WTC11 (cell line): Measurements from ENCODE around the gene APOOL. TPM values are rescaled to one million over a fixed set of nuclear protein-coding genes. Genes with fewer than 3 reads are reported as not detected.
"Not testable (repeated sequence)": the region's sequence is repeated elsewhere in the genome, so short reads cannot be mapped to it uniquely, and the experiment has no call there.

ENCODE experiments used
- ATAC-seq: fragments of 200-7000 bp; cut with Tn5 transposase; 2 replicates; pipeline ENCODE4 v1.10.0; 2021; ENCODE audit warnings: mild to moderate bottlenecking, moderate library complexity
- CTCF ChIA-PET: fragments of 300-600 bp; sonication (Branson Sonifier 250); formaldehyde crosslinking; loops from one replicate; lab custom pipeline; 2021; ENCODE audit warnings: antibody characterized with exemption; lab: Charles Lee
- POLR2A ChIA-PET: fragments of 350-600 bp; sonication (Branson Sonifier 250); formaldehyde crosslinking; loops from one replicate; lab custom pipeline; 2021; ENCODE audit warnings: antibody characterized with exemption; lab: Charles Lee
- DNase-seq: peaks from one replicate; pipeline ENCODE4 v3.0.0; 2021; ENCODE audit warnings: low spot score
- H3K27ac Mint-ChIP-seq: 2 replicates; pipeline ENCODE4 v1.8.0; 2021; ENCODE audit warnings: mixed read lengths
- H3K27me3 Mint-ChIP-seq: 2 replicates; pipeline ENCODE4 v1.8.0; 2021; ENCODE audit warnings: low read depth, mild to moderate bottlenecking, moderate library complexity, mixed read lengths
- H3K36me3 Mint-ChIP-seq: 2 replicates; pipeline ENCODE4 v1.8.0; 2021; ENCODE audit warnings: mixed read lengths
- H3K4me1 Mint-ChIP-seq: 2 replicates; pipeline ENCODE4 v1.8.0; 2022; ENCODE audit warnings: mixed read lengths
- H3K4me3 Mint-ChIP-seq: 2 replicates; pipeline ENCODE4 v1.8.0; 2021; ENCODE audit warnings: mild to moderate bottlenecking, moderate library complexity, mixed read lengths
- H3K9me3 Mint-ChIP-seq: 2 replicates; pipeline ENCODE4 v1.8.0; 2021; ENCODE audit warnings: mixed read lengths
- AFF4 ChIP-seq: sonication (generic); formaldehyde crosslinking; IDR thresholded peaks from 2 replicates; pipeline ENCODE4 v1.8.1; 2023; ENCODE audit warnings: mild to moderate bottlenecking, missing genetic modification reagents, borderline replicate concordance
- CREM ChIP-seq: sonication (generic); formaldehyde crosslinking; IDR thresholded peaks from 2 replicates; pipeline ENCODE4 v1.8.1; 2022; ENCODE audit warnings: mild to moderate bottlenecking, missing genetic modification reagents, moderate library complexity
- CTCF ChIP-seq: fragments of 200-600 bp; IDR thresholded peaks from 2 replicates; pipeline ENCODE4 v1.8.0; 2022; ENCODE audit warnings: antibody characterized with exemption
- E2F1 ChIP-seq: sonication (generic); formaldehyde crosslinking; IDR thresholded peaks from 2 replicates; pipeline ENCODE4 v1.8.0; 2022; ENCODE audit warnings: mild to moderate bottlenecking, missing genetic modification reagents
- E2F4 ChIP-seq: sonication (generic); formaldehyde crosslinking; IDR thresholded peaks from 2 replicates; pipeline ENCODE4 v1.8.1; 2022; ENCODE audit warnings: low read depth, mild to moderate bottlenecking, moderate library complexity, missing genetic modification reagents, borderline replicate concordance
- EMX1 ChIP-seq: fragments of 250-450 bp; sonication (Bioruptor Pico); IDR thresholded peaks from 2 replicates; pipeline ENCODE4 v1.8.0; 2021; ENCODE audit warnings: mild to moderate bottlenecking
- HMGXB4 ChIP-seq: sonication (generic); formaldehyde crosslinking; IDR thresholded peaks from 2 replicates; pipeline ENCODE4 v1.8.1; 2023; ENCODE audit warnings: mild to moderate bottlenecking, moderate library complexity, missing genetic modification reagents
- NFATC4 ChIP-seq: fragments of 250-450 bp; sonication (Bioruptor Pico); IDR thresholded peaks from 2 replicates; pipeline ENCODE4 v1.9.0; 2021; ENCODE audit warnings: mild to moderate bottlenecking
- PREB ChIP-seq: sonication (generic); formaldehyde crosslinking; IDR thresholded peaks from 2 replicates; pipeline ENCODE4 v1.8.1; 2022; ENCODE audit warnings: mild to moderate bottlenecking, missing genetic modification reagents, moderate library complexity, borderline replicate concordance
- PRRX2 ChIP-seq: fragments of 250-450 bp; sonication (Bioruptor Pico); IDR thresholded peaks from 2 replicates; pipeline ENCODE4 v1.8.0; 2021; ENCODE audit warnings: mild to moderate bottlenecking
- SP1 ChIP-seq: sonication (generic); formaldehyde crosslinking; conservative IDR thresholded peaks from 2 replicates; pipeline ENCODE4 v1.8.1; 2022; ENCODE audit warnings: missing genetic modification reagents
- STAT6 ChIP-seq: sonication (generic); formaldehyde crosslinking; conservative IDR thresholded peaks from 2 replicates; pipeline ENCODE4 v1.8.1; 2023; ENCODE audit warnings: mild to moderate bottlenecking, low read depth, missing genetic modification reagents, moderate library complexity
- TCF7 ChIP-seq: sonication (generic); formaldehyde crosslinking; IDR thresholded peaks from 2 replicates; pipeline ENCODE4 v1.8.0; 2022; ENCODE audit warnings: mild to moderate bottlenecking, low read depth, missing genetic modification reagents, moderate library complexity
- total RNA-seq: library from RNA; stranded (reverse); gene quantifications from 3 replicates; pipeline ENCODE4 v1.2.3, GENCODE V29; 2021

The APOOL gene
- total RNA-seq, 1 experiment from 2014 or later = 14.4 TPM

- TF ChIP-seq STAT6 = no peak
- no peak for TF ChIP-seq PRRX2
Measured at GRCh38 chrX:85065512-85066198, 62.0 kb downstream of the APOOL start (continued).

- CTCF ChIA-PET, H3K27ac Mint-ChIP-seq, ATAC-seq, H3K4me3 Mint-ChIP-seq, DNase-seq, POLR2A ChIA-PET, H3K27me3 Mint-ChIP-seq, H3K4me1 Mint-ChIP-seq, H3K9me3 Mint-ChIP-seq: not testable (repeated sequence)
- peaks cover 25% of the 10 kb centered on the region for H3K36me3 Mint-ChIP-seq
Measured at GRCh38 chrX:85077247-85077646, 73.6 kb downstream of the APOOL start.

- Mint-ChIP-seq H3K36me3 (peaks cover 44% of the 10 kb centered on the region), H3K27me3 (no peaks in the 10 kb centered on the region), H3K4me1 (no peaks in the 10 kb centered on the region), H3K27ac (no peak overlapping the region), H3K9me3 (peaks cover 5% of the 10 kb centered on the region; the same call in 1 of the 2 replicates), H3K4me3 (no peak overlapping the region)
- POLR2A ChIA-PET = no interaction called here
- ATAC-seq (no peak), DNase-seq (no peak)
- TF ChIP-seq CREM (CRISPR knock-in tag) = no peak
- peak; percentile 37; the same call in 1 of the 2 replicates for TF ChIP-seq CTCF
- CTCF ChIA-PET = interaction anchor here (0.7 to 1.1 kb wide), 3 partner anchors 24 to 452 kb away, joined by 3 read pairs; no protein-coding TSS in a partner anchor
Measured at GRCh38 chrX:85084770-85085393, 81.2 kb downstream of the APOOL start.

- H3K9me3 Mint-ChIP-seq = peaks cover 5% of the 10 kb centered on the region; the same call in 1 of the 2 replicates
- H3K36me3 Mint-ChIP-seq = peaks cover 34% of the 10 kb centered on the region
- ATAC-seq (no peak), DNase-seq (no peak)
- H3K4me3 Mint-ChIP-seq = no peak overlapping the region
- no peak overlapping the region for H3K27ac Mint-ChIP-seq
- CTCF ChIA-PET = no interaction called here
- no peaks in the 10 kb centered on the region for H3K27me3 Mint-ChIP-seq
- H3K4me1 Mint-ChIP-seq = no peaks in the 10 kb centered on the region
- POLR2A ChIA-PET = no interaction called here
- TF ChIP-seq E2F1 (CRISPR knock-in tag) (no peak), EMX1 (CRISPR knock-in tag) (no peak), HMGXB4 (no peak), PREB (CRISPR knock-in tag) (no peak), TCF7 (no peak), SP1 (CRISPR knock-in tag) (no peak), NFATC4 (CRISPR knock-in tag) (no peak), E2F4 (no peak), AFF4 (CRISPR knock-in tag) (no peak)
Measured at GRCh38 chrX:85089321-85089840, 85.7 kb downstream of the APOOL start.
